OCI-LY1 (cell line): ENCODE data around the gene MORC4.

Experiments used
- H2AFZ ChIP-seq: fragments of 200-600 bp; sonication (generic), shearing (Covaris generic); 2 replicates; pipeline ENCODE4 v1.6.0; 2014; ENCODE audit warnings: antibody characterized with exemption, mild to moderate bottlenecking, low read length
- H3F3A ChIP-seq: fragments of 200-600 bp; sonication (generic), shearing (Covaris generic); 2 replicates; pipeline ENCODE4 v1.6.0; 2014; ENCODE audit warnings: mild to moderate bottlenecking, antibody characterized with exemption, low read length, moderate library complexity; ENCODE audit not compliant: insufficient read depth
- H3K27ac ChIP-seq: fragments of 200-600 bp; sonication (generic); 2 replicates; pipeline ENCODE4 v1.5.1; 2014; ENCODE audit warnings: low read length, mixed run types, mild to moderate bottlenecking, low read depth; ENCODE audit not compliant: poor library complexity, severe bottlenecking
- H3K27me3 ChIP-seq: fragments of 200-600 bp; sonication (generic); 2 replicates; pipeline ENCODE4 v1.6.0; 2014; ENCODE audit warnings: antibody characterized with exemption, mild to moderate bottlenecking, low read length, moderate library complexity; ENCODE audit not compliant: insufficient read depth
- H3K36me3 ChIP-seq: fragments of 200-600 bp; sonication (generic); 2 replicates; pipeline ENCODE4 v1.6.1; 2014; ENCODE audit warnings: mild to moderate bottlenecking, antibody characterized with exemption, low read length, moderate library complexity, mixed read lengths; ENCODE audit not compliant: insufficient read depth
- H3K4me1 ChIP-seq: fragments of 200-600 bp; sonication (generic); 2 replicates; pipeline ENCODE4 v1.5.1; 2014; ENCODE audit warnings: mild to moderate bottlenecking, low read length, moderate library complexity; ENCODE audit not compliant: insufficient read depth, severe bottlenecking
- H3K4me2 ChIP-seq: fragments of 200-600 bp; sonication (generic), shearing (Covaris generic); 2 replicates; pipeline ENCODE4 v1.6.1; 2014; ENCODE audit warnings: low read length
- H3K4me3 ChIP-seq: fragments of 200-600 bp; sonication (generic); 2 replicates; pipeline ENCODE4 v1.5.1; 2014; ENCODE audit warnings: low read length, low read depth, mild to moderate bottlenecking, mixed read lengths; ENCODE audit not compliant: poor library complexity, severe bottlenecking
- H3K79me2 ChIP-seq: fragments of 200-600 bp; shearing (Covaris generic); 2 replicates; pipeline ENCODE4 v1.6.1; 2016; ENCODE audit warnings: mixed run types, low read length, mixed read lengths; ENCODE audit not compliant: insufficient read depth
- H3K9ac ChIP-seq: fragments of 200-600 bp; sonication (generic), shearing (Covaris generic); 2 replicates; pipeline ENCODE4 v1.6.1; 2014; ENCODE audit warnings: mild to moderate bottlenecking, low read length, mixed read lengths
- H3K9me2 ChIP-seq: fragments of 200-600 bp; sonication (generic), shearing (Covaris generic); 2 replicates; pipeline ENCODE4 v1.6.1; 2014; ENCODE audit warnings: low read depth, mild to moderate bottlenecking, low read length, mixed read lengths
- H3K9me3 ChIP-seq: fragments of 200-600 bp; shearing (Covaris generic); 2 replicates; pipeline ENCODE4 v1.6.1; 2014; ENCODE audit warnings: low read length, mixed read lengths
- H4K20me1 ChIP-seq: fragments of 200-600 bp; sonication (generic), shearing (Covaris generic); 2 replicates; pipeline ENCODE4 v1.6.0; 2016; ENCODE audit warnings: mild to moderate bottlenecking, low read length; ENCODE audit not compliant: insufficient read depth
- CTCF ChIP-seq: fragments of 200-600 bp; sonication (generic), shearing (Covaris generic); IDR thresholded peaks from 2 replicates; pipeline ENCODE4 v1.5.1; 2017; ENCODE audit warnings: mild to moderate bottlenecking, antibody characterized with exemption, low read length, moderate library complexity, mixed read lengths
- EZH2 ChIP-seq: fragments of 200-600 bp; sonication (generic), shearing (Covaris generic); IDR thresholded peaks from 2 replicates; pipeline ENCODE4 v1.8.0; 2017; ENCODE audit warnings: borderline replicate concordance, mixed run types, mild to moderate bottlenecking, antibody characterized with exemption, low read length, moderate library complexity, mixed read lengths

Gene MORC4

DNA sequence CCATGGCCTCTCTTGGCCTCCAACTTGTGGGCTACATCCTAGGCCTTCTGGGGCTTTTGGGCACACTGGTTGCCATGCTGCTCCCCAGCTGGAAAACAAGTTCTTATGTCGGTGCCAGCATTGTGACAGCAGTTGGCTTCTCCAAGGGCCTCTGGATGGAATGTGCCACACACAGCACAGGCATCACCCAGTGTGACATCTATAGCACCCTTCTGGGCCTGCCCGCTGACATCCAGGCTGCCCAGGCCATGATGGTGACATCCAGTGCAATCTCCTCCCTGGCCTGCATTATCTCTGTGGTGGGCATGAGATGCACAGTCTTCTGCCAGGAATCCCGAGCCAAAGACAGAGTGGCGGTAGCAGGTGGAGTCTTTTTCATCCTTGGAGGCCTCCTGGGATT lies 71.8 kb downstream of the MORC4 start:
- no peak for TF ChIP-seq CTCF
- TF ChIP-seq EZH2 = no peak

DNA sequence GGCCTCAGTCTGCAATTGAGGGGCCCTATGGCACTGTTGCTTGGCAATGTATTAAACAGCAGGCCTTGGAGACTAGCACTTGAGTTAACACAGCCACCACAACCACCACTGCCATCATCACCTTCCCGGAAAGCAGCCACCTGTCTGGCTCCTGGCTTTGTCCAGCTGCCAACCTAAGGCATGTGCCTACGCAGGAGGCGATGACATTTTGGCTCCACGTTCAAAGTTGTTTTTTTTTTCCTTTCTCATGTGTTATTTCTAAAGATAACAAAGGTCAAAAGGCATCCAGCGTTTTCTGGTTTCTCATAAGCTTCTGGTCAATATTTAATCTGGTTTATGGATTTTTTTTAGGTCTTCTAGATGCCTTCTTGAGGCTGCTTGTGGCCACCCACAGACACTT lies 72.3 kb downstream of the MORC4 start:
- no peak overlapping the region for H3K27ac ChIP-seq
- H3K36me3 ChIP-seq = no peaks in the 10 kb centered on the region
- no peaks in the 10 kb centered on the region for H3K4me1 ChIP-seq
- no peak overlapping the region for H2AFZ ChIP-seq
- H3K9me2 ChIP-seq = no peaks in the 10 kb centered on the region
- no peaks in the 10 kb centered on the region for H3K9me3 ChIP-seq
- no peak overlapping the region for H3K9ac ChIP-seq
- H3K4me3 ChIP-seq = no peak overlapping the region
- no peaks in the 10 kb centered on the region for H3K27me3 ChIP-seq
- TF ChIP-seq CTCF (no peak), EZH2 (no peak)
- no peaks in the 10 kb centered on the region for H4K20me1 ChIP-seq
- H3K79me2 ChIP-seq = no peaks in the 10 kb centered on the region
- no peaks in the 10 kb centered on the region for H3F3A ChIP-seq
- no peak overlapping the region for H3K4me2 ChIP-seq

More for the DNA sequence above, 71.8 kb downstream of the MORC4 start:
- no peaks in the 10 kb centered on the region for H3K79me2 ChIP-seq
- no peaks in the 10 kb centered on the region for H3K4me1 ChIP-seq
- no peak overlapping the region for H3K9ac ChIP-seq
- H3K36me3 ChIP-seq = no peaks in the 10 kb centered on the region
- no peaks in the 10 kb centered on the region for H3K9me2 ChIP-seq
- H2AFZ ChIP-seq = no peak overlapping the region
- H3K9me3 ChIP-seq = no peaks in the 10 kb centered on the region
- H3K27me3 ChIP-seq = no peaks in the 10 kb centered on the region
- no peaks in the 10 kb centered on the region for H3F3A ChIP-seq
- no peak overlapping the region for H3K27ac ChIP-seq
- H3K4me2 ChIP-seq = no peak overlapping the region
- H4K20me1 ChIP-seq = no peaks in the 10 kb centered on the region
- H3K4me3 ChIP-seq = no peak overlapping the region

DNA sequence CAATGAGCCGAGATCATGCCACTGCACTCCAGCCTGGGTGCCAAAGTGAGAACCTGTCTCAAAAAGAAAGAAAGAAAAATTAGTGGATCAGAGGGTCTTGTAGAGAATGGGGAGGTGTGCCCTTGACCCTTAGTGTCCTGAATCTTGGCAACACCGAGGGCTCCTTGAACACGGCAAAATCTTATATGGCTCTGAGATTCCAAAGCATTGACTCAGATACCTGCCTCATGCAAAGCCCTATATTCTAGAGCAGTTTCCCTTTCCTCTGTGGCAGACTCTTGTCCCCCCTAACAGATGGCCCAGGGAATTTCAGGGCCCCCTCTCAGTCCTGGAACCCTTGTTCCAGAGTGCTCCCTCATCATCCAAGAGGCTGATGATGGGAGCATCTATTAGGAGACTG lies 73.0 kb downstream of the MORC4 start:
- Histone ChIP-seq H3K27me3 (no peaks in the 10 kb centered on the region), H3K79me2 (no peaks in the 10 kb centered on the region), H4K20me1 (no peaks in the 10 kb centered on the region), H3K4me1 (no peaks in the 10 kb centered on the region), H3F3A (no peaks in the 10 kb centered on the region), H3K9me2 (no peaks in the 10 kb centered on the region), H3K9ac (no peak overlapping the region), H3K36me3 (no peaks in the 10 kb centered on the region), H3K27ac (no peak overlapping the region), H3K4me2 (no peak overlapping the region), H3K9me3 (no peaks in the 10 kb centered on the region), H3K4me3 (no peak overlapping the region), H2AFZ (no peak overlapping the region)
- no peak for TF ChIP-seq CTCF
